GM18502 (cell line): ENCODE measurements around the gene CACNA1C.

Source experiments
- ATAC-seq: cut with Tn5 transposase; IDR thresholded peaks from one replicate; pipeline ENCODE4 v1.9.1; 2021; ENCODE audit warnings: mild to moderate bottlenecking; ENCODE audit not compliant: unreplicated experiment, poor library complexity

CACNA1C gene

GRCh38 chr12:2224961-2225360 is 172.2 kb downstream of the CACNA1C start:
- ATAC-seq = no peak

GRCh38 chr12:2225696-2226095 is 172.9 kb downstream of the CACNA1C start:
- ATAC-seq = no peak

- ATAC-seq = no peak
These were observed 173.9 kb downstream of the CACNA1C start for GRCh38 chr12:2226641-2227040.

- no peak for ATAC-seq
These were observed 174.6 kb downstream of the CACNA1C start for GRCh38 chr12:2227360-2227759.

- ATAC-seq = no peak
These were observed 175.7 kb downstream of the CACNA1C start for GRCh38 chr12:2228535-2228934.

GRCh38 chr12:2229661-2230539 is 177.1 kb downstream of the CACNA1C start:
- no peak for ATAC-seq

GRCh38 chr12:2231011-2231595 is 178.3 kb downstream of the CACNA1C start:
- no peak for ATAC-seq

GRCh38 chr12:2231956-2232355 is 179.2 kb downstream of the CACNA1C start:
- ATAC-seq = no peak

- ATAC-seq = no peak
These were observed 180.2 kb downstream of the CACNA1C start for GRCh38 chr12:2233034-2233433.

GRCh38 chr12:2234091-2234490 is 181.3 kb downstream of the CACNA1C start:
- ATAC-seq = no peak

GRCh38 chr12:2234646-2235350 is 182.0 kb downstream of the CACNA1C start:
- no peak for ATAC-seq

GRCh38 chr12:2236506-2237294 is 183.9 kb downstream of the CACNA1C start:
- no peak for ATAC-seq

- ATAC-seq = no peak
These were observed 185.3 kb downstream of the CACNA1C start for GRCh38 chr12:2238111-2238510.

GRCh38 chr12:2239381-2239871 is 186.6 kb downstream of the CACNA1C start:
- no peak for ATAC-seq

- no peak for ATAC-seq
These were observed 187.6 kb downstream of the CACNA1C start for GRCh38 chr12:2240390-2240789.

- no peak for ATAC-seq
These were observed 188.2 kb downstream of the CACNA1C start for GRCh38 chr12:2240984-2241383.

GRCh38 chr12:2242216-2242615 is 189.4 kb downstream of the CACNA1C start:
- ATAC-seq = no peak

- ATAC-seq = no peak
These were observed 190.0 kb downstream of the CACNA1C start for GRCh38 chr12:2242816-2243215.

GRCh38 chr12:2243275-2243674 is 190.5 kb downstream of the CACNA1C start:
- no peak for ATAC-seq
